ENCODE data around the gene LINC00237. TPM values are rescaled to one million over a fixed set of nuclear protein-coding genes. Genes with fewer than 3 reads are reported as not detected.

Gene LINC00237
- total RNA-seq, 1 experiment from 2014 or later: 0.90 TPM

- H3K4me3 Mint-ChIP-seq: no peak overlapping the region
- Histone ChIP-seq H2AK5ac (ENCODE audit: insufficient read length, low read length) (no peak overlapping the region), H4K20me1 (ENCODE audit: control insufficient read depth, insufficient read depth, insufficient read length) (no peaks in the 10 kb centered on the region), H3K4me1 (ENCODE audit: insufficient read depth, low read length) (no peaks in the 10 kb centered on the region), H2BK12ac (ENCODE audit: insufficient read length, low read depth, low read length) (no peak overlapping the region), H2BK15ac (ENCODE audit: low read depth, low read length) (no peak overlapping the region), H4K91ac (ENCODE audit: insufficient read length, low read depth, low read length) (no peak overlapping the region), H3K4ac (ENCODE audit: low read depth, low read length) (no peak overlapping the region), H3K14ac (ENCODE audit: insufficient read depth, low read length) (no peak overlapping the region), H3K9ac (ENCODE audit: extremely low read depth, insufficient read length, low read length) (no peak overlapping the region), H2BK120ac (ENCODE audit: low read depth, low read length, poor library complexity, severe bottlenecking) (no peak overlapping the region), H2BK5ac (ENCODE audit: insufficient read length, low read length) (no peak overlapping the region), H3K4me2 (ENCODE audit: insufficient read depth, insufficient read length, low read length) (no peak overlapping the region), H3K27ac (ENCODE audit: insufficient read length, low read depth, low read length) (no peak overlapping the region), H3K56ac (ENCODE audit: insufficient read length, low read depth, low read length) (no peak overlapping the region), H2AFZ (ENCODE audit: low read length) (no peak overlapping the region), H3K23ac (ENCODE audit: insufficient read length, low read depth, low read length) (no peak overlapping the region), H4K8ac (replicated peaks; ENCODE audit: insufficient read length, low read depth, low read length) (no peak overlapping the region), H3K9me3 (ENCODE audit: control insufficient read depth, low read depth, low read length) (no peaks in the 10 kb centered on the region), H3K79me2 (ENCODE audit: insufficient read depth, low read length) (no peaks in the 10 kb centered on the region), H3T11ph (ENCODE audit: low read length) (no peak overlapping the region), H3K18ac (ENCODE audit: insufficient read length, low read depth, low read length) (no peak overlapping the region), H2BK20ac (ENCODE audit: low read depth, low read length, poor library complexity, severe bottlenecking) (no peak overlapping the region), H3K79me1 (ENCODE audit: insufficient read depth, low read depth, low read length, poor library complexity, severe bottlenecking) (no peaks in the 10 kb centered on the region), H3K23me2 (ENCODE audit: insufficient read length, low read depth, low read length, poor library complexity, severe bottlenecking) (no peaks in the 10 kb centered on the region), H3K27me3 (ENCODE audit: insufficient read depth, low read length) (no peaks in the 10 kb centered on the region), H4K5ac (ENCODE audit: insufficient read length, low read depth, low read length) (no peak overlapping the region)
- H3K9me3 Mint-ChIP-seq: no peaks in the 10 kb centered on the region
- H3K36me3 Mint-ChIP-seq (ENCODE audit: insufficient read depth in 1 of 3, low read depth in 3 of 3): peaks cover 3 to 14% (median 10%) of the 10 kb centered on the region in 3 experiments; a peak in 6 of 7 replicates
- H3K27ac Mint-ChIP-seq: no peak overlapping the region
- WGBS (ENCODE audit: extremely low coverage, insufficient read length, low lambda C conversion rate): no CpG with 5 or more reads among the region's 2 CpGs
- TF ChIP-seq CTCF (conservative IDR thresholded peaks at IDR 0.05): no peak
- peaks cover 0 to 3% of the 10 kb centered on the region in 2 experiments; a peak in 1 of 4 replicates for H3K4me1 Mint-ChIP-seq
- DNase-seq: no peak
- H3K27me3 Mint-ChIP-seq (ENCODE audit: low read depth): no peaks in the 10 kb centered on the region
These were observed 48.5 kb upstream of the LINC00237 start for GRCh38 chr20:21154692-21155091.

Data from H9 (cell line).